Iris pigment epithelial cell (primary cell): Measurements from ENCODE around the gene RNF5.
"Not testable (repeated sequence)": the region's sequence is repeated elsewhere in the genome, so short reads cannot be mapped to it uniquely, and the experiment has no call there.

Source experiments
- DNase-seq: peaks from one replicate; pipeline ENCODE4 v3.0.0-alpha.2; 2011; ENCODE audit warnings: low read depth

RNF5 gene

GRCh38 chr6:32210191-32210601 lies 32.0 kb downstream of the RNF5 start:
- no peak for DNase-seq

GRCh38 chr6:32211432-32211831 lies 33.2 kb downstream of the RNF5 start:
- DNase-seq = not testable (repeated sequence)

GRCh38 chr6:32212076-32212760 lies 34.0 kb downstream of the RNF5 start:
- no peak for DNase-seq

- no peak for DNase-seq
Observed at GRCh38 chr6:32213649-32214048, 35.4 kb downstream of the RNF5 start.

GRCh38 chr6:32214126-32214525 lies 35.9 kb downstream of the RNF5 start:
- DNase-seq = no peak

- DNase-seq = no peak
Observed at GRCh38 chr6:32215617-32216016, 37.4 kb downstream of the RNF5 start.

GRCh38 chr6:32216285-32216684 lies 38.1 kb downstream of the RNF5 start:
- DNase-seq = no peak

- no peak for DNase-seq
Observed at GRCh38 chr6:32216998-32217397, 38.8 kb downstream of the RNF5 start.

GRCh38 chr6:32218167-32218566 lies 40.0 kb downstream of the RNF5 start:
- DNase-seq = no peak

GRCh38 chr6:32220021-32220420 lies 41.8 kb downstream of the RNF5 start:
- DNase-seq = no peak

- no peak for DNase-seq
Observed at GRCh38 chr6:32222333-32223230, 44.4 kb downstream of the RNF5 start.

GRCh38 chr6:32223258-32224235 lies 45.3 kb downstream of the RNF5 start, which contains the start of gene NOTCH4:
NOTCH4 (minus strand) TSS chr6:32224067; CDS start chr6:32223928, 139 bp downstream.
- no peak for DNase-seq

GRCh38 chr6:32224696-32225095 lies 46.5 kb downstream of the RNF5 start:
- no peak for DNase-seq

GRCh38 chr6:32226434-32226833 lies 48.2 kb downstream of the RNF5 start:
- no peak for DNase-seq
